ENCODE data around the gene RSRC1.

Gene RSRC1

GRCh38 chr3:158128755-158129154 lies 18.9 kb downstream of the RSRC1 start:
- no peak for DNase-seq (ENCODE audit: low read depth)

DNA sequence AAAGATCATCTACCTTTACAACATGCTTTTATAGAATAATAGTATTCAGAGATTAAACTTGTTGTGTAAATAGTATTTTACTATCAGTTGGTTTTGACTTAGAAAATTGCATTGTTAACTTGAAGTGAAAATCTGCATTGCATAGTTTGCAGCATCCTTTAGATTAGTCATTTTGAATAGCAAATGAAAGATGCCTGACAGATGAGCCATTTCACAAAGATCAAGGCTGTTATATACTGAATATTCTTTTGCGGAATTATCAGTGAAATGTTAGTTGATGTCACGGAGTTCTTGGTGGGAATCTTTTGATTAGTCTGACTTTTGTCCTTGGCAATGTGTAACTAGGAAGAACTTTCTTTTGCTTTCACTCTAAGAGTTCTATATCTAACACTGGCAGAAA lies 24.5 kb downstream of the RSRC1 start:
- no peak for DNase-seq (ENCODE audit: low read depth)

DNA sequence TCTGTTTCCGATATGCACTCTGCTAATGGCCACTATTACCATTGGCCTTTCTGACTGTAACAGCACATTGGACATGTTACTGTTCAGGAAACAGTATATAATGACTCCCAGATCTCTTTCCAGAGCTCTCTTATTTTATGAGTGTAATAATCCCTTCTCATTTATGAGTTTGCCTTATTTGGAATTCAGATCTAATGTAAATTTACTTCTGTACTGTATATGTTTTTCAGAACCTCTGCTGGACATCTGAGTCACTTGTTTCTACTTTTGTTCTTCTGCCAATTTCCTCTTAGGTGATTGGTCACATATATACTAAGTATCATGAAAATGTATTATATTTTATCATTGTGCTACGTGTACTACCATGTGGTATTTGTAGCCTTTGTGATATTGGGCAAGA lies 30.5 kb downstream of the RSRC1 start:
- no peak for DNase-seq (ENCODE audit: low read depth)

DNA sequence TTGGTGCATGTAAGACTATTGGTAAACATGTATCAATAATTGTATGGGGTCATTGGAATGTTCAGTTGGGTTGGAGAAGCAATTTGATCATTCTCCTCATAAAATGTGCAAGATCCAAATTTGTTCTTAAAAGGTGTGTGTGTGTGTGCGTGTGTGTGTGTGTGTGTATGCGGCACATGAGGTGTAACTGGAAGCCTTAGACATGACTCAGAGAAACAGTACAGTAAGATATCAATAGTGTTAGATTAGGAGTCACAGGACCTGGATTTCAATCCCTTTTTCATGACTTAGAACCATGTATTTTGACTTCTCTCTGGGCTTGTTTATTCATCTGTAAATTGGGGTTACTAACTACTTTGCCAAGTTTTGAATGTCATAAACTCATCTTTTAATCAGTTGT lies 38.3 kb downstream of the RSRC1 start:
- no peak for DNase-seq (ENCODE audit: low read depth)

GRCh38 chr3:158152186-158152585 lies 42.3 kb downstream of the RSRC1 start:
- no peak for DNase-seq (ENCODE audit: low read depth)

GRCh38 chr3:158158969-158159368 lies 49.1 kb downstream of the RSRC1 start:
- no peak for DNase-seq (ENCODE audit: low read depth)

DNA sequence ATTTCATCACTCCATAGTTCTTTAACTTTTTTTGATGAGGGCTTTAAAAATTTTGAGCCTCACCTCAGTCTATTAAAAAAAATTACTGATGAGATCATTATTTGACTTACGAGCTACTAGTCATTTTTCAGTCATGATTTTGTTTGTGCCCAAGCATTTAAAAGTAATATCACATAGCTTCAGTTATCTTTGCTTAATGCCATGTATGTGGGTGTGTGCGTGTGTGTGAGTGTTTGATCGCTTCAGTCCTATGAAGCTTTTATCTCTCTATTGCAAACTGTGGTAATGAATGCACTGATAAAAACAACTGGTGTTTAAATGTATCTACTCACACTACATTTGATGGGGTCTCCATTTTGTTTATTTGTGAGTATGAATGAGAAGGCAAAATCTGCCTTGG lies 49.8 kb downstream of the RSRC1 start:
- DNase-seq (ENCODE audit: low read depth): no peak

GRCh38 chr3:158160958-158161357 lies 51.1 kb downstream of the RSRC1 start:
- no peak for DNase-seq (ENCODE audit: low read depth)

DNA sequence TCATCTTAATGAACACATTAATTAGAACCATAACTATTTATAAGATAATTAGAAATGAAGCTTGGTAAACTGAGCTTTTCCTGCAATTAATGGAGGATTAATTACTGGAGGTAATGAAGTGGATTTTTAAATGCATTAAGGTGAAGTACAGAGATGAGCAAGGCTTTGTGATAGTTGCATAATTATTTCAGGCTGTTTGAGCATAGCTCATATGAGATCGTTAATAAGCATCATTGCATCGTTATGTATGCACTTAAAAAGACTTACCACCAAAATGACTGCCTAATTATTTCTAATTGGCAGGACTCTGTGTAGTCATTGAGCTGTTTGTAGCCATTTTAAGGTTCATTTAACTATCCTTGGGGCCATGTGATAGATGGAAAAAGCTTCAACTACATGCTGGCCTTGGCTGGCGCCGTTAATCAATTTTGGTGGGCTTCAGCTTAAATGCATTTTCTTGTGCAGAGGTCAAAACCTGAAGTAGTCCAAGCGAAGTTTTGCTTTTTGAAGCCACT lies 55.3 kb downstream of the RSRC1 start:
- no peak for DNase-seq (ENCODE audit: low read depth)

DNA sequence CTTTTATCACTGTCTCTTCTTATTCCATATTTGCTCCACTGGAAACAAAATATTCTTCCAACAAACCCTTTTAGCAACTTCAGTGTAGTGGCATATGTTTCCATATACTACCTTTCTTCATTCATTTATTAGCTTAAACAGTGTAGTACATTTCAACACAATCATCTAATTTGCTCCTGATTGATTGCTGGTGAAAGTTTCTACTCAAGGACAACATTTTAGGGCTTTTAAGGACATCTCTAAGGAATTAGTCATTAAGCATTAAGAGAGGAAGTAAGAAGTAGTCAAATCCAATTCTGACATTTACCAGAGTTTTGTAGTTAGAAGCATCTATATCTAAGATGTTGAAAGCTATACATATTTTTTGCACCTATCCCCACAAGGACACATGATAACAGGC lies 55.8 kb downstream of the RSRC1 start:
- no peak for DNase-seq (ENCODE audit: low read depth)

DNA sequence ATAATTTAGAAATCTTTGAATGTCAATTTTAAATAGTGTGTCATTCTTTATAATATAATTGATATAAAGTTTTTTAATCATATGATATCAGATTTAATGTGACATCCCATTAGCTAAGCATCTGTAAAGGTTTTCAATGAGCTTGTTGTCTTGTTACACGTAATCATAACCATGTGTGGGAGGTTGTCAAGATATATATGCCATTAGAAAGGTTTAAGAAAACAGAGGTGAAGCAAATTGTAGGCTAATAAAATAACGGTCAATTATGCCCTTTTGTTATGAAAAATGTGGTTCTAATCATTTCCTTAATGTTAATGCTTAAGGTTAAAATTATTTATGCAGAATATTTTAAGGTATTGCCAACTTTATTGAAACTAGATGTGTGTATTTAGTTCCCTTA lies 56.3 kb downstream of the RSRC1 start:
- DNase-seq (ENCODE audit: low read depth): no peak

- DNase-seq (ENCODE audit: low read depth): no peak
Observed at GRCh38 chr3:158167737-158168557, 58.1 kb downstream of the RSRC1 start.

DNA sequence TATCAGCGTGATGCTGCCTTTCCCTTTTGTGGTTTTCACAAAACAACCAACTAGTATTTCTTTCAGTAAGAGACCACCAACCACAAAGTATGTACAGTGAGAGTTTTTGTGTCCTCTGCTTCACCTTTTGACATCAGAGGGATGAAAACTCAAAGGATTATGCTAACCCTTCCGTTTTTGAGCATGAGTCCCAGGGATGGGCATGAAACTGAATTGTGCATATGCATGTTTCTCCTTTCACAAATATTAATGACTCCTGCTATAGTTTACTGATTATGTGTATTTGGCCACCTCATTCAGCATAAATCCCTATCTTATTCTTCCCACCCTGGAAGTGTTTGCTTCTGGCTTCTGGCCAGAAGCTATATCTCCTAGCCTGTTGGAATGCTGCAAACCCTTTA lies 59.2 kb downstream of the RSRC1 start:
- DNase-seq (ENCODE audit: low read depth): no peak

GRCh38 chr3:158181096-158181495 lies 71.2 kb downstream of the RSRC1 start:
- no peak for DNase-seq (ENCODE audit: low read depth)

GRCh38 chr3:158185711-158186110 lies 75.8 kb downstream of the RSRC1 start:
- DNase-seq (ENCODE audit: low read depth): no peak

GRCh38 chr3:158200955-158201354 lies 91.1 kb downstream of the RSRC1 start:
- DNase-seq (ENCODE audit: low read depth): no peak

GRCh38 chr3:158205324-158205723 lies 95.4 kb downstream of the RSRC1 start:
- no peak for DNase-seq (ENCODE audit: low read depth)

- DNase-seq (ENCODE audit: low read depth): no peak
Observed at GRCh38 chr3:158205994-158206393, 96.1 kb downstream of the RSRC1 start.

DNA sequence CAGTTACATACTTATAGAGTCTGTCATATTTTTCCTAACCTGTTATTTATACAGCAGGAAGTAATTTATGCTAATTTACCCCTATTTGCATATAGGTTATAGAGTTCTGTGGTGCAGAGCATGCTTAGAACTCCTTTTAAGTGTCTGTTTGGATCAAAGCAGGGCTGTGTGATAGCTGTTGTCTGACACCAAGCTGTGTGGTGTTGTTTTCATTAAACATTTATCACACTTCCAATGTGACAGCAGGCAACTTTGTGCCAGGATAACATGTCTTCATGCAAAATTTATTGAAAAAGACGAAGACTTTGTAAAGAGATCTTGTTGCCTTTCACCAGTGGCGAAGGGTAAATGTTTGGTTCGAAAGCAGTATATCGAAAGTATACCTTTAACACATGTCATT lies 100.2 kb downstream of the RSRC1 start:
- DNase-seq (ENCODE audit: low read depth): no peak

- DNase-seq (ENCODE audit: low read depth): no peak
Observed at GRCh38 chr3:158213461-158213860, 103.6 kb downstream of the RSRC1 start.

GRCh38 chr3:158217992-158218391 lies 108.1 kb downstream of the RSRC1 start:
- no peak for DNase-seq (ENCODE audit: low read depth)

DNA sequence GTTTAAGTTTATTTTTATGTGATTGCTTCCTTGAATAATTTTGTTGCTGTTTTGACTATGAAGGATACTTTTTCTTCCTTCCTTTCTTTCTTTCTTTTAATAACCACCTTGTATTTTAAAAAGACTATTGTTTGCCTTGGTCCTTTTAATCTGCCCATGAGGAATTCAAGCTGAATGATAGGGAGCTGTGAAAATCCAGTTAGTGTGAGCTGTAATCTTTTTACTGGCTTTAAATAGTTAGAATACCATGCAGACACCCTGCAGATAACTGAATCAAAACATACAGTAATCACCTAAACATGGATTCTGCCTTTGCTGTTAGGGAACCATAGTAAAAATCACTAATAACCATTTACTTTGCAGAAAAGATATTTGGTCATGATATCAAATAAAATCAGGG lies 110.7 kb downstream of the RSRC1 start:
- DNase-seq (ENCODE audit: low read depth): no peak

DNA sequence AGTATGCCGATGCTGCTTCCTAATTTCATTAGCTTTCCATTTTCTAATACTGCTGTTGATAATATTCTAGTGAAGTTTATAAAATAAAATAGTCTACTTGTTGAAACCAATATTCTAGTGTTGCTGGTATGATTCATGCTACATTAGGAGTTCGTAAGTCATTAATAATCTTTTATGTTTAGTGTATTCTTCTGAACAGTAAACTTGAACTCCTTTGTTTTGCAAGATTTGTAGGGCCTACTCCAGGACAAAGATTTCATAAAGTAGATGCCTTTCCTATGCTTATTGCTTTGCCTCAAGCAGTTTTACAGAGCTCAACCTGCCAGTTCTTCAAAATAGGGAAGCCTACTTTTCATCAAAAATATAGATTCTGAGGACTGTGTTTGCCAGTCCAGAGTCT lies 111.5 kb downstream of the RSRC1 start:
- no peak for DNase-seq (ENCODE audit: low read depth)

- DNase-seq (ENCODE audit: low read depth): no peak
Observed at GRCh38 chr3:158226429-158226828, 116.5 kb downstream of the RSRC1 start.
